Cardiac septum (tissue), 1 donor: ENCODE measurements around the gene CYTL1. TPM values are rescaled to one million over a fixed set of nuclear protein-coding genes. Genes with fewer than 3 reads are reported as not detected.

Experiments used
- DNase-seq: peaks from one replicate; pipeline ENCODE4 v3.0.0-alpha.2; 2020; ENCODE audit warnings: low spot score
- intact Hi-C: fragments of 100-400 bp; cut with DNase I; formaldehyde crosslinking; loops from one replicate; pipeline ENCODE4 v1.14.0; 2022
- total RNA-seq: library from RNA; stranded (reverse); fragmentation: NEBNext Ultra II Directional; extraction: Animal tissue kit (Norgen Biotek cat#: 25700); gene quantifications from one replicate; pipeline ENCODE4 v1.2.1, GENCODE V29; 2021
- donor health status: DM: no; HTN: no; CAD: no.

Gene CYTL1
- total RNA-seq, 1 donor from 2014 or later: not detected

- intact Hi-C loops: no loop called here
- no peak for DNase-seq
Observed at GRCh38 chr4:5037553-5038551, 18.6 kb upstream of the CYTL1 start.

- no peak for DNase-seq
- intact Hi-C loops: no loop called here
Observed at GRCh38 chr4:5036239-5036638, 17.0 kb upstream of the CYTL1 start.

- intact Hi-C loops: no loop called here
- DNase-seq: no peak
Observed at GRCh38 chr4:5034206-5034605, 14.9 kb upstream of the CYTL1 start.

- no peak for DNase-seq
- intact Hi-C loops: loop anchor here (1.0 kb wide), 1 partner anchor 42 kb away; no protein-coding TSS in a partner anchor
Observed at GRCh38 chr4:5033281-5033841, 14.1 kb upstream of the CYTL1 start.

GRCh38 chr4:5032813-5033212 is 13.6 kb upstream of the CYTL1 start:
- intact Hi-C loops: loop anchor here (1.0 kb wide), 1 partner anchor 42 kb away; no protein-coding TSS in a partner anchor
- no peak for DNase-seq

- DNase-seq: no peak
- intact Hi-C loops: no loop called here
Observed at GRCh38 chr4:5030927-5031326, 11.7 kb upstream of the CYTL1 start.

GRCh38 chr4:5030221-5030620 is 11.0 kb upstream of the CYTL1 start:
- no peak for DNase-seq
- intact Hi-C loops: no loop called here

GRCh38 chr4:5029447-5029846 is 10.2 kb upstream of the CYTL1 start:
- no peak for DNase-seq
- intact Hi-C loops: no loop called here

- DNase-seq: no peak
- intact Hi-C loops: no loop called here
Observed at GRCh38 chr4:5028480-5028879, 9.2 kb upstream of the CYTL1 start.

GRCh38 chr4:5027346-5027745 is 8.1 kb upstream of the CYTL1 start:
- DNase-seq: no peak
- intact Hi-C loops: no loop called here

- DNase-seq: no peak
Observed at GRCh38 chr4:5026371-5026770, 7.1 kb upstream of the CYTL1 start.

GRCh38 chr4:5024673-5025072 is 5.4 kb upstream of the CYTL1 start:
- intact Hi-C loops: no loop called here

More at GRCh38 chr4:5026371-5026770, 7.1 kb upstream of the CYTL1 start:
- intact Hi-C loops: no loop called here

GRCh38 chr4:5021546-5021945 is 2.3 kb upstream of the CYTL1 start:
- no peak for DNase-seq
- intact Hi-C loops: no loop called here

More at GRCh38 chr4:5024673-5025072, 5.4 kb upstream of the CYTL1 start:
- DNase-seq: no peak

- intact Hi-C loops: no loop called here
- DNase-seq: no peak
Observed at GRCh38 chr4:5020341-5020740, 1.1 kb upstream of the CYTL1 start.

GRCh38 chr4:5019796-5020195 is 538 bp upstream of the CYTL1 start:
- intact Hi-C loops: no loop called here
- DNase-seq: no peak

GRCh38 chr4:5018603-5019002 is 655 bp downstream of the CYTL1 start:
- no peak for DNase-seq
- intact Hi-C loops: no loop called here

- intact Hi-C loops: no loop called here
- DNase-seq: no peak
Observed at GRCh38 chr4:5018096-5018495, 1.2 kb downstream of the CYTL1 start.

GRCh38 chr4:5014007-5014682 is 5.1 kb downstream of the CYTL1 start:
- DNase-seq: no peak
- intact Hi-C loops: no loop called here

- DNase-seq: no peak
- intact Hi-C loops: no loop called here
Observed at GRCh38 chr4:5012958-5013357, 6.3 kb downstream of the CYTL1 start.

- DNase-seq: no peak
- intact Hi-C loops: no loop called here
Observed at GRCh38 chr4:5012244-5012898, 6.9 kb downstream of the CYTL1 start.
